GM21529 (cell line): ENCODE results near the gene SMAD4.
"Not testable (repeated sequence)": the region's sequence is repeated elsewhere in the genome, so short reads cannot be mapped to it uniquely, and the experiment has no call there.

ENCODE experiments used
- ATAC-seq: cut with Tn5 transposase; IDR thresholded peaks from one replicate; pipeline ENCODE4 v1.9.1; 2021; ENCODE audit not compliant: unreplicated experiment

SMAD4 gene

DNA sequence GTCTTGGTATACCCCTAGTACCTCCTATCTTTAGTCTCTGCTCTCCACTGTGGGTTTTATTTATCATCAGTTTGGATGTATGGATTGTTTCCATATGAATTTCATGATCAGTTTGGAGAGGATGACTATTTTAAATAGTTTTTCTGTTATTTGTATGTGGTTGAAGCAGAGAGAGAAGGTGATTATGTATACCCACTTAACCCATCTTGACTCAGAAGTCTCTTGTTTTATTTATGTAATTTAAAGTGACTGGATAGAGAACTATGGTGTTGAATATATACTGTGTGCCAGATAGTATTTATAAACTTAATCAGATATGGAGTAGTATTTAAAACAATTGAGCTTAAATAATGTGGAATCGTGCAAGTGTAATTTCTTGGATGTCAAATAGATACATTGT, 39.9 kb downstream of the SMAD4 start:
- ATAC-seq = no peak

DNA sequence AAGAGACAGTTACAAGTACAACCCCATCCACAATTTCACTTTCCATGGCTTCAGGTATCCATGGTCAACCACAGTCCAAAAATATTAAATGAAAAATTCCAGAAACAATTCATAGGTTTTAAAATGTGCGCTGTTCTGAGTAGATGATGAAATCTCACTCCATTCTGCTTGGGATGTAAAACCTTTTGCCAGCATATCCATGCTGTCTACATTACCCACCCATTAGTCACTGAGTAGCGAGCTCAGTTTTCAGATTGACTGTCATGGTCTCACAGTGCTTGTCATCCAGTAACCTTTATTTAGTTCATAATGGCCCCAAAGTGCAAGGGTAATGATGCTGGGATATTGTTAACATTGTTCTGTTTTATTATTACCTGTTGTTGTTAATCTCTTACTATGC, 40.5 kb downstream of the SMAD4 start:
- no peak for ATAC-seq

DNA sequence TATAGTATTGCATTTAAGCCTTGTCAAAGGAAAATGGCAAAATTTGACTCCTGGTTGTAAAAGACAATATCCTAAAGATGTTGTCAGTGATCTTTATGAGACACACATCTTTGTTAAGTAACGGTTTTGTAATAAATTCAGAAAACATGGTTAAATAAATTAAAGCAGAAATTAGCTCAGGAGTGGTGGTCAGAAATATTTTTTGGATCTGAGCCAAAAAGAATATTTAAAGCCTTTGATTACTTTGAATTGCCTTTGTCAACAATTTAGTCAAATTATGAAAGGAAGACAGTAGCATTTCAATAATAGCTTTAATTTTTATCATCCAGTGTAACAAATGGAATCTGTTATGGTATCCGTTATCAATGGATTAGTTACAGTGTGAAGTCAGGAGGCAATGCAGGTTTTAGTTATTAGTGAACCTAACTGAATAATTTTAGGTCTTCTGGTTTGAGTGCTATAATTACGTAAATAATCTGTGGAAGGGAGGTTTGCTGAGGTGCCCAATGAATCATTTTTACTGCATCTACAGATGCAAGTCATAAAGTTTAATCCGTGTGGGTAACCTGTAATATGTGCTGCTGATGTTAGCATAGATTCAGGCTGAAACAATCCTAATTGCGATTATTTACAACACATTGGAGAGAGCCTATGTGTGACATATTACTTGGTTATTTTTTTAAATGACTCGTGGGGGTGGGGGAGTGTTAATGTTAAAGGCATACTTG, 42.7 kb downstream of the SMAD4 start:
- no peak for ATAC-seq

DNA sequence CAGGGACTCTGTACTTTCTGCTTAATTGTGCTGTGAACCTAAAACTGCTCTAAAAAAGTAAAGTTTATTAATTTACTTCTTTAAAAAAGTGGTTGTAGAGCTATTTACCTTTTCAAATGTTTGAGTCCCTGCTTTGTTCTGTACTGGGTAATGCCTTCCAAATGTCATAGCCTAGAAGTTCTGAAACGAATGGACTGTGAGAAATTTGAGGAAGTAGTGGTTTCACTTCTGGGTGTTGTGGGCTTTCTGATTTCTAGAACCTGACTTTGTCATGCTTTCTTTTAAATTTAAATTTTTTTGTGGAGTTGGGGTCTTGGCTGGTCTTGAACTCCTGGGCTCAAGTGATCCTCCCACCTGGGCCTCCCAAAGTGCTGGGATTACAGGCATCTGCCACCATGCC, 44.6 kb downstream of the SMAD4 start:
- peak; percentile 62 for ATAC-seq

DNA sequence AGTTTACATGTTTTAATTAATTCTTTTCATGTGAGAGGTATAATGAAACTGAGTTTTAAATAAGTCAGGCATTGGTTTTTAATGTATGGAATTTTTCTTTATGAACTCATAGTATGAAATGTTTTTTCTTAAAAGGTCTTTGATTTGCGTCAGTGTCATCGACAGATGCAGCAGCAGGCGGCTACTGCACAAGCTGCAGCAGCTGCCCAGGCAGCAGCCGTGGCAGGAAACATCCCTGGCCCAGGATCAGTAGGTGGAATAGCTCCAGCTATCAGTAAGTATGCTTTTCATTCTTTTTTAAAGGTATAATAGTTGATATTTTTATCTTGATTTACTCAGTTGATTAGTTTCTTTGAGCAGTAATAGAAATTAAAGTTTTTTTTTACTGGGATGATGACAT, 46.5 kb downstream of the SMAD4 start:
- no peak for ATAC-seq

DNA sequence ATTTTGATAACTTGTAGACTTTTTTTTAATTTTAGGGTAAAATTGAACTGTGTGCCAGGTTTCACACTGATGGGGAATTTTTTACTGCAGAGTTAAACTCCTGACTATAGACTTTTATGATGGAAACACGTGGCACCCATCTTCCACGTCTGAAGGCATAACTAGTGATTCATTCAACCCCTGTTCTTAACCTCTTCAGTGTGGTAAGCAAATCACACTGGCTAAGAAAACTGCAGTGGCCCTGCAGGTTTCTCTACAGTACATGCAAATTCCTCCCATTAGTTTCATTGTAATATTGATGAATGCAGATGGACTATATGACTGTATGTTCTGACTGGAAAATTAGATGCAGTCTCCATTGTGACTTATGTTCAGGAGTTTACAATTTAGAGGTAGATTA, 47.2 kb downstream of the SMAD4 start:
- peak; percentile 85 for ATAC-seq

DNA sequence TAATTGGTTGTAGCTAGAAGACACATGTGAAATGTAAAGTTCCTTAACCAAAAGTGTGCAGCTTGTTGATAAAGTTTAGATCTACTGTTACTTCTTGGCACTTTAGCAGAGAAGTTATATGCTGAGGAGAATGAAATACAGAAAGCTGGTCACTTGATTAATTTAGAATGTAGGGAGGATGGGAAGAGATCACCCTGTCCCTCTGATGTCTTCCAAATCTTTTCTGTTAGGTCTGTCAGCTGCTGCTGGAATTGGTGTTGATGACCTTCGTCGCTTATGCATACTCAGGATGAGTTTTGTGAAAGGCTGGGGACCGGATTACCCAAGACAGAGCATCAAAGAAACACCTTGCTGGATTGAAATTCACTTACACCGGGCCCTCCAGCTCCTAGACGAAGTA, 48.0 kb downstream of the SMAD4 start:
- ATAC-seq = no peak

DNA sequence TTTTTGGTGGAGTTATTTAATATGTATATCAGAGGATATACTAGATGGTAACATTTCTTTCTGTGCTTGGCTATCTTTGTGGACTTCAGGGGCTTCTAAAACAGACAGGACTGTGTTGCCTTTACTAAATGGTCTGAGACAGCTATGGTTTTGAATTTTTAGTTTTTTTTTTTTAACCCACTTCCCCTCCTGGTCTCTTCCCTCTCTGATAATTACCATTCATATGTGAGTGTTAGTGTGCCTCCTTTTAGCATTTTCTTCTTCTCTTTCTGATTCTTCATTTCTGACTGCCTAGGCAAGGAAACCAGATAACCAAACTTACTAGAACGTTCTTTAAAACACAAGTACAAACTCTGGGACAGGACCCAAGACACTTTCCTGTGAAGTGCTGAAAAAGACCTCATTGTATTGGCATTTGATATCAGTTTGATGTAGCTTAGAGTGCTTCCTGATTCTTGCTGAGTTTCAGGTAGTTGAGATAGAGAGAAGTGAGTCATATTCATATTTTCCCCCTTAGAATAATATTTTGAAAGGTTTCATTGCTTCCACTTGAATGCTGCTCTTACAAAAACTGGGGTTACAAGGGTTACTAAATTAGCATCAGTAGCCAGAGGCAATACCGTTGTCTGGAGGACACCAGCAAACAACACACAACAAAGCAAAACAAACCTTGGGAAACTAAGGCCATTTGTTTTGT, 52.7 kb downstream of the SMAD4 start:
- peak; percentile 71 for ATAC-seq

DNA sequence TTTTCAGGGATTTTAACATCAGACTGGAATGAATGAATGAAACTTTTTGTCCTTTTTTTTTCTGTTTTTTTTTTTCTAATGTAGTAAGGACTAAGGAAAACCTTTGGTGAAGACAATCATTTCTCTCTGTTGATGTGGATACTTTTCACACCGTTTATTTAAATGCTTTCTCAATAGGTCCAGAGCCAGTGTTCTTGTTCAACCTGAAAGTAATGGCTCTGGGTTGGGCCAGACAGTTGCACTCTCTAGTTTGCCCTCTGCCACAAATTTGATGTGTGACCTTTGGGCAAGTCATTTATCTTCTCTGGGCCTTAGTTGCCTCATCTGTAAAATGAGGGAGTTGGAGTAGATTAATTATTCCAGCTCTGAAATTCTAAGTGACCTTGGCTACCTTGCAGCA, 53.4 kb downstream of the SMAD4 start:
- ATAC-seq = no peak

DNA sequence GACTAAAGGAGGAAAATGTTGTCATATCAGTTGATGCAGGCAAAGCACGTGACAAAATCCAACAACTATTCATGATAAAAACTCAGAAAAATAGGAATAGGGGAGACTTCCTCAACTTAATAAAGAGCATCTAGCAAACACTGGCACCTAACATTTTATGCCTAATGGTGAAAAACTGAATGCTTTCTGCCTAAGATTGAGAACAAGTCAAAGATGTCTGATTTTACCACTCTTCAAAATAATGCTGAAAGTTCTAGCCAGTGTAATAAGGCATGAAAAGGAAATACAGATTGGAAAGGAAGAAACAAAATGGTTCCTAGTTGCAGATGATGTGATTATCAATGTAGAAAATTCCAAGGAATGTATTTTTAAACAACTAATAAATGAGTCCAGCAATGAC, 58.4 kb downstream of the SMAD4 start:
- no peak for ATAC-seq

DNA sequence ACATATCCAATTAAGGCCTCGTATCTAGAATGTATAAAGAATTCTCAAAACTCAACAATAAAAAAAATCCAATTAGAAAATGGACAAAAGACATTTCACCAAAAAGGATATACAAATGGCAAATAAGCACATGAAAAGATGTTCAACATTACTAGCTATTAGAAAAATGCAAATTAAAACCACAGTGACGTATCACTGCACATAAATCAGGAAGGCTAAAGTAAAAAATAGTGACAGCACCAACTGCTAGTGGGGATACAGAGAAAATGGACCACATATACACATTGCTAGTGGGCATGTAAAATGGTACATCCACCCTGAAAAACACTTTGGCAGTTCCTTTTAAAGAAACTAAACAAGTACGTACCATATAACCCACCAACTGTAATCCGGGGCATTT, 59.7 kb downstream of the SMAD4 start:
- ATAC-seq = no peak

DNA sequence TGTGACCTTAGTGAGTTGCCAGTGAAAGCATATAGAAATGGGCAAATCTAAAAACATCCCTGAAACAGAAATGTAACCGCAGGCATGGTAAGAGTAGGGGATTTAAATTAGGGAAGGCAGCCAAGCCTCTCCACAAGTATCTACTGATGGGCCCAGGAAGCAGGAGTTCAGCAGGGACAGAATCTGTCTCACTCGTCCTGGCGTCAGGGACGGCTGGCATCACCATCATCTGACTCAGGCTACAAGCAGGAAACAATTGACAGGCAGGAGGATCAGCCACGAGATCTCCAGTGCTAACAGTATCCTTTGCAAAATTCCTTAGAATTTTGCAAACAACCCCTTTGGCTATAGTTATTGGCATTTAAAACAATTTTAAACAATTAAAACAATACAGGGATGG, 61.3 kb downstream of the SMAD4 start:
- ATAC-seq = no peak

DNA sequence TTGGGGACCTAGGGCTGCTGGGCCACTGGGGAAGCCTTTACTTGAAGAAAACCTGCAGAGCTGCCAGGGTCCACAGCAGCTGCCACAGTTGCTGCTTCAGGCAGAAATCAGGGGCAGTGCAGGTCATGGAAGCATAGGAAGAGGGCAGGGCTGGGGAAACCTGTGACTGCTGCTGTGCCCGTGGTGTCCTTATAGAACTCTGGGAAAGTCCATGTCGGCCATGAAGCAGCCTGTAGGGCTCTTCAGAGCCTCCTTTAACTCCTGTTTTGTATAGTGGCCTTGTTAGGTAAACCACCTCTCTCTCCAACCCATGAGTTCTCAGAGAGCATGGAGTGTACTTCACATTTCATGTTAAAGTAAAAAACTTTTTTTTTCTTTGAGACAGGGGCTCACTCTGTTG, 62.1 kb downstream of the SMAD4 start:
- no peak for ATAC-seq

DNA sequence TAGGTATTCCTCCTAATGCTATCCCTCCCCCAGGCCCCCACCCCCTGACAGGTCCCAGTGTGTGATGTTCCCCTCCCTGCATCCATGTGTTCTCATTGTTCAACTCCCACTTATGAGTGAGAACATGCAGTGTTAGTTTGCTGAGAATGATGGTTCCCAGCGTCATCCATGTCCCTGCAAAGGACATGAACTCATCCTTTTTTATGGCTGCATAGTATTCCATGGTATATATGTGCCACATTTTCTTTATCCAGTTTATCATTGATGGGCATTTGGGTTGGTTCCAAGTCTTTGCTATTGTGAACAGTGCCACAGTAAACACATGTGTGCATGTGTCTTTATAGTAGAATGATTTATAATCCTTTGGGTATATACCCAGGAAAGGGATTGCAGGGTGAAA, 63.0 kb downstream of the SMAD4 start:
- not testable (repeated sequence) for ATAC-seq

DNA sequence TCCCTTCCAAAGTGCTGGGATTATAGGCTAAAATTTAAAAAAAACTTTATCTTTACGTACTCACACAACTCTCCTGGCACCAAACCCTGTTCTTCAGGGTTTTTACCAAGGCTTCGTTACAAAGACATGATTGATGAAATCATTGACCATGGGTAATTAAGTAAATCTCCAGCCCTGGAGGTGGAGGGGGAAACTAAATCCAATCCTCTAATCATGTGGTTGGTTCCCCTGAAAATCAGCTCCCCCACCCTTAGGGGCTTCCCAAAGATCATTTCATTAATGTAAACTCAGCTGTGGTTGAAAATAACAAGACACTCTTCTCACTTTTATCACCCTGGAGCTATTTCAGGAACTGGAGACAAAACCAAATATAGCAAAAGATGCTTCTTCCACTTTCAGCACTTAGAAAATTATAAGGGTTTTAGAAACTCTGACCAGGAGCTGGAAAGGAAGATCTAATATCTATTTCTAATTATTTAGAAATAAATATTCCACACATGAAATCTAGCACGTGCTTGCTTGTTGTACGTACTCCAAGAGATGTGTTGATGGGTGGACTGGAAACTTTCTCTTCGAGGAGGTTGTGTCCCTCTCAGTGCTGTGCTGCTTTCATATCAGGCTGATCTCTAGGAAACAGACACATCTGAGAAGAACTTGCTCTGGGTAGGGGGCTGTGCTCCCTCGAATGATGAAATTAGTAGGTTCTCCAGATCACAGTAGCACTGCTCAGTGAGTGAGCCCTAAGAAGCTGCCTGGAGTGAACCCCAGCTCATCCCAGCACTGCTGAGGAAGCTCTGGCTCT, 67.2 kb downstream of the SMAD4 start:
- ATAC-seq = no peak

DNA sequence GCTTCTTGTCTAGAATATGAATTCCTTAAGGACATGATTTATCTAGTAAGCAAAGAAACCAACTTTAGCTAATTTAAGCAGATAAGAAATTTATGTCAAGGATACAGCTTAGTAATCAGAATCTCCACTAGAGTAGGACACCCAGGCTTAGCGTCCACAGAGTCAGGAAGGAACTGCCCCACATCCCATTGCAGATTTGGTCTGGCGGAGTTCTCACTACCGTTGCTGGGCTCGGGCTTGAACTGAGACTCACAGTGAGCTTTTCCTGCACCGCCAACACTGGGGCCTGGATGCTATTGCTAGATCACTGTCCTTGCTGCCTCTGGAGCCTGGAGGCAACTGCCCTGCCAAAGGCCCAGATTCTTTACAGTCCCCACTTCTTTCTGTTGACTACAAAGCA, 68.1 kb downstream of the SMAD4 start:
- no peak for ATAC-seq

DNA sequence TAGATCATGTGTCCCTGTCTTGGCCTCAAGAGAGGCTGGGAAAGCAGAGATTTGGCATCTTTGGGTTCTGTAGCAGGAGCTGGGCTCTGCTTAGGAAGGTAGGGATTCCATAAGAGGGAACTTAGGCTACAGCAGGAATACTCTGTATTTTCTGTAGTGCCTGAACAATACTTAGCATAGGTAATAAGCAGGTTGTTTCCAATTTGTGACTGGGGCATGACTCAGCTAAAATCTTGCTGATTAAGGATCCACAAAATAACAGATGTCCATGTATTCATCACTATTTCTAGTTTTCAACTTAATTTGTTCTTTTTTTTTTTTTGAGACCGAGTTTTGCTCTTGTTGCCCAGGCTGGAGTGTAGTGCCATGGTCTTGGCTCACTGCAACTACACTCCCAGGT, 68.5 kb downstream of the SMAD4 start:
- ATAC-seq = no peak

DNA sequence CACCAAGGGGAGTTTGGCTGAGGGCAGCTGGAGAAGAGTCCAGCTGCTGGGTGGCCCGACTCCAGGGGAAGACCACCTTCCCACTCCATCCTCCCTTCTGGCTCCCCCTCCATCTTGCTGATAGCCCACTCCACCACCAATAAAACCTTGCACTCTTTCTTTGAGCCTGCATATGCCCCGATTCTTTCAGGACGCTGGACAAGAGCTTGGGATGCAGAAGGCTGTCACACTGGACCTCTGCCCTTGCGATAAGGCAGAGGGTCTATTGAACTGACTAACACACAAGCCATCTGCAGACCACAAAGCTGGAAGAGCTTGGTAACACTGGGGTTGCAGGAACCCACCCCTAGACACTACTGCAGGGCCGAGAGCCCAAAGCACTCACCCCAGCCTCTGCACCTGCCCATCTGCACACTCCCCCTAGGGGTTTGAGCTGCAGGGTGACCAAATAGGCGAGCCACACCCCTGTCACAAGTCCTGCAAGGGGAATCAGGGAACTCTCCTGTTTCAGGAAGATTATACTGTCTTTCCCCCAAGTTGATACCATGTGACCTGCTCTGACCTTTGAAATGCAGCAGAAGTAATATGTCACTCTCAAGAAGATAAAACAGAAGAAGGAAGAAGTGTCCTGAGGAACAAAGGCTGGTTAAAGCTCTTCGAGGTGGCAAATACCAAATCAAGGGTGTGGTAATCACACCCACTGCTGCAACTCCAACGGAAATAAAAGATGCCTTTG, 70.5 kb downstream of the SMAD4 start:
- ATAC-seq = no peak

DNA sequence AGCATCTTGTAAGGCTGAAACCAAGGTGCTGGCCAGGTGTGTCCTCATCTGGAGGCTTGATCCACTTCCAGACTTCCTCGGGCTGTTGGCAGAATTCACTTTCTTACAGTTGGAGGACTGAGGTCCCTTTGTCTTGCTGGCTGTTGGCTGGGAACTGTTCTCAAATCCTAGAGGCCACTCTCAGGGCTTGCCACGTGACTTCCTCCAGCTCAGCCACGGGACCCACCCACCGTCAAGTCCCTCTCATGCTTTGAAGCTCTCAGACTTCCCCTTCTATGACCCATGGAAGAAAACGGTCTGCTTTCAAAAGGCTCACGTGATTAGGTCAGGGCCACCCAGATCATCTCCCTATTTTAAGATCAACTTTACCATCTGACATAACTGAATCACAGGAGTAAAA, 77.1 kb downstream of the SMAD4 start:
- ATAC-seq = no peak

DNA sequence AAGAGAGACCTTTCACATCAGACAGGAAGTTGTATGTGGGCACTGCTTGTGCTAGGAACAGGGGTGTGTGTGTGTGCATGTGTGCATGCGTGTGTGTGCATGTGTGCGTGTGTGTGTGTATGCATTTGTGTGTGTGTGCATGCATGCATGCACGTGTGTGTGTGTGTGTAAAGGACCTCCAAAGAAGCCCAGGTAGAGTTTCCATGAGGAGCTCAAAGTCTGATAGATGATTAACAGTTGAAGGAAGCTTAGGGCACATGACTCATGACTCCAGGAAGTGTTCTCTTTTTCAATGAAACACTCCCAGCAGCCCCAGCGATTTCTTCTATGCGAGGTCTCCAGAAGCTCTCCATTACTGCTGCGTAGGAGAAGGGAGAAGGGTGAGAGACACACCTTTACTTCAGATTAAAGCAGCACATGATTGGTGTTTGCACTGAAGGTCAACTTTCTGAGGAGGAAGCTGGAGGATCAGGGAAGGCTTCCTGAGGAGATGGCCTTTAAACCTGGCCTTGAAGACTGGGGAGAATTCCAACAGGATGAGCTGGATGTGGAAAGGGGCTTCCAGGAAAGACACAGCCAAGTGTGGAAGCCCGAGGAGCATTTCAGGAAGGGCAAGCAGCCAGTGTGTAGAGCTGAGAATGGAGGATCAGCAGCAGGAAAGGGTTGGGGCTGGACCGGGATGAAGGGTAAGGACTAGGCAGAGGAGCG, 77.7 kb downstream of the SMAD4 start:
- ATAC-seq = no peak

DNA sequence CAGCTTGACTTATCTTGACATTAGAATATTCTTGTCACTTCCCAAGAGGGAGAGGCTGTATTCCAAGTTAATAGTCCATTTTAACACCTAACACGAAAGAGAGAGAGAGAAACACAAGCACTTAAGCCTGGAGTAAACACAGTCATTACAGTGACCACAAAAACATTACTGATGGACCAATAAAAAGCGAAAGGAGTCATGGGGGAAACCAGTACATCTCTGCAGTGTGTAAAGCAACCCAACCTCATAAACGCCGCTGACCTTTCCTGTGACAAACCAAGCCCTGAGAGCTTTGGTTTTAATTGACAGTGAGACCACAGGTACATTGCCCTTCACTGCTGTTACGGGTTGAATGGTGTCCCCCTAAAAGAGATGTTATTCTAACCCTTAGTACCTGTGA, 78.3 kb downstream of the SMAD4 start:
- ATAC-seq = no peak
